GM13977 (cell line): ENCODE measurements around the gene PTPN22.

Experiments used
- DNase-seq: peaks from one replicate; pipeline ENCODE4 v3.0.0; 2012; ENCODE audit warnings: low spot score
- CTCF ChIP-seq: IDR thresholded peaks from 2 replicates; pipeline ENCODE4 v1.5.1; 2012; ENCODE audit warnings: mild to moderate bottlenecking, control low read depth; ENCODE audit not compliant: insufficient read depth; ENCODE audit errors: extremely low read depth, missing control alignments
- in situ Hi-C: fragments of 300-500 bp; cut with MboI; formaldehyde crosslinking; loops from one replicate; pipeline ENCODE4 v1.12.0; 2022; ENCODE audit warnings: low sequenced_read_pairs, low pct_unique_long_range_greater_than_20kb, mixed read lengths, inconsistent platforms; ENCODE audit not compliant: unreplicated experiment

PTPN22 gene

GRCh38 chr1:113835686-113836290, 35.7 kb downstream of the PTPN22 start:
- peak; percentile 36 for DNase-seq
- in situ Hi-C loops: no loop called here
- peak; percentile 36 for TF ChIP-seq CTCF

GRCh38 chr1:113834716-113835115, 36.8 kb downstream of the PTPN22 start:
- no peak for TF ChIP-seq CTCF
- in situ Hi-C loops: no loop called here
- no peak for DNase-seq

GRCh38 chr1:113830039-113830438, 41.5 kb downstream of the PTPN22 start:
- TF ChIP-seq CTCF: no peak
- in situ Hi-C loops: no loop called here
- no peak for DNase-seq

GRCh38 chr1:113821916-113822315, 49.6 kb downstream of the PTPN22 start:
- in situ Hi-C loops: loop anchor here (10.0 kb wide), 1 partner anchor 113 kb away; no protein-coding TSS in a partner anchor

DNA sequence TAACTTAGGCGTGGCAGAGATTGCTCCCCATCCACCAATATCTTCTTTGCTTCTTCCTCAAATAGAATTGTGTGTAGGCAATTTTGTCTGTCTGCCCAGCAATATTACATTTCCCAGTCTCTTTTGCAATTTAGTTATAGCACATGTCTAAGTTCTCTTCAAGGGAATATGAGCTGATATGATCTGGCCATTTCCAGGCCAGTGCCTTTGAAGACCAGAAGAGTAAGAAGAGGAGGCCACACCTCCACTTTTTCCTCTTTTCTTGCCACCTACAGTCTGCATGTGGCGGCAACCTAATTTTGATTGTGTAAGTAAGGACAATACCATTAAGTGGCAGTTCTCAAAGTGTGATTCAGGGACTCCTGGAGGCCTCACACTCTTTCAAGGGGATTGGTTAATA, 52.9 kb downstream of the PTPN22 start:
- no peak for DNase-seq
- TF ChIP-seq CTCF: no peak
- in situ Hi-C loops: no loop called here

More at GRCh38 chr1:113821916-113822315, 49.6 kb downstream of the PTPN22 start:
- no peak for DNase-seq
- TF ChIP-seq CTCF: no peak

- in situ Hi-C loops: no loop called here
- no peak for TF ChIP-seq CTCF
- no peak for DNase-seq
These were observed 58.3 kb downstream of the PTPN22 start for GRCh38 chr1:113813218-113813617.
